Uterus (tissue), 4 donors: ENCODE data around the gene NAE1. TPM values are rescaled to one million over a fixed set of nuclear protein-coding genes. Genes with fewer than 3 reads are reported as not detected.

ENCODE experiments used
- DNase-seq, 2 donors: peaks; one replicate each; pipeline ENCODE4 v3.0.0-alpha.2; 2019 to 2020
- H3K27ac ChIP-seq, 2 donors: fragments of 200-600 bp; sonication (generic); 1 replicate in 1 of 2; 2 replicates in 1 of 2; pipeline ENCODE4 v1.5.1; 2016 to 2018
- H3K27me3 ChIP-seq, 2 donors: fragments of 200-600 bp; sonication (generic); one replicate each; pipeline ENCODE4 v1.5.1; 2018 to 2019; ENCODE audit warnings: control low read depth in 1 of 2
- H3K36me3 ChIP-seq, 2 donors: fragments of 200-600 bp; sonication (generic); one replicate each; pipeline ENCODE4 v1.5.1; 2019; ENCODE audit warnings: control low read depth in 1 of 2
- H3K4me1 ChIP-seq, 2 donors: fragments of 200-600 bp; sonication (generic); one replicate each; pipeline ENCODE4 v1.5.1; 2018 to 2019; ENCODE audit warnings: control low read depth in 1 of 2
- H3K4me3 ChIP-seq, 2 donors: fragments of 200-600 bp; sonication (generic); 1 replicate in 1 of 2; 2 replicates in 1 of 2; pipeline ENCODE4 v1.5.1; 2018 to 2019; ENCODE audit warnings: mild to moderate bottlenecking in 1 of 2
- H3K9me3 ChIP-seq, 2 donors: fragments of 200-600 bp; sonication (generic); one replicate each; pipeline ENCODE4 v1.5.1; 2019; ENCODE audit warnings: control low read depth in 1 of 2
- POLR2A ChIP-seq, 2 donors: fragments of 450-650 bp; IDR thresholded peaks; one replicate each; pipeline ENCODE4 v1.6.1; 2016; ENCODE audit warnings: antibody characterized with exemption in 2 of 2, mild to moderate bottlenecking in 1 of 2, moderate library complexity in 1 of 2
- intact Hi-C: fragments of 100-400 bp; cut with DNase I; formaldehyde crosslinking; loops from one replicate; pipeline ENCODE4 v1.15.1; 2023; ENCODE audit warnings: low total_unique reads
- total RNA-seq, 4 donors: library from RNA; depleted of rRNA in 3 of 4; stranded (reverse); fragments of >200 nt in 3 of 4; gene quantifications; one replicate each; pipeline versions ENCODE4 v1.1.0 to v1.2.4, GENCODE V29; 2014 to 2023
- TF ChIP-seq, protein P1 (sequence below), 4 experiments: fragments of 200-600 bp in 2 of 4; fragments of 450-650 bp in 2 of 4; sonication (generic) in 2 of 4; IDR thresholded peaks; one replicate each; pipeline ENCODE4 v1.5.1; 2016 to 2019; ENCODE audit warnings: antibody characterized with exemption in 4 of 4, mild to moderate bottlenecking in 2 of 4, moderate library complexity in 1 of 4
- donor health status: DM: yes; HTN: yes; CAD: no.

NAE1 gene
- total RNA-seq, 4 donors from 2014 or later = 32.6 to 83.5 (median 59.8) TPM

DNA sequence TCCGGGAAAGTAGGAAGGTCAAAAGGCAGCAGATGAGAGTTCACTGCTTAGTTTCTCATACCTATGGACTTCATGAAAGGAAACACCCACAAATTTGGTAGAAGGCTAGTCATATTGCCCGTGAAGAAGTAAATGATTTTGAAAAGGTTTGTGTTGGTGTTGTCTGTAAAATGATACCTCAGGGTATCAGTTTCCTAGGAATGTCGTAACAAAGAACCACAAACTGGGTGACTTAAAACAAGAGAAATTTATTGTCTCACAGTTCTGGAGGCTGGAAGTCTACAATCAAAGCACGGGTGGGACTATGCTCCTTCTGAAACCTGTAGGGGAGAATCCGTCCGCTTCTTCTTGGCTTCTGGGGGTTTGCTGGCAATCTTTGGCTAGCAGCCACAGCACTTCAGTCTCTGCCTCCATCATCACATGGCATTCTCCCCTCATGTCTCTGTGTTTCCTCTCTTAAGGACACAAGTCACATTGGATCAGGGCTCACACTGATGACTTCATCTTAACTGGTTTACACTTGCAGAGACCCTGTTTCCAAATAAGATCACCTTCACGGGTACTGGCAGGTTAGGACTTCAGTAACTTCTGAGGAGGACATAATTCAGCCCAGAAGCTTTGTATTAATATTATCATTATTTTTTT lies 2.0 kb upstream of the NAE1 start:
- Histone ChIP-seq H3K4me1 (peaks cover 0 to 11% of the 10 kb centered on the region in 2 donors), H3K27me3 (no peaks in the 10 kb centered on the region), H3K4me3 (no peak overlapping the region), H3K36me3 (no peaks in the 10 kb centered on the region), H3K9me3 (no peaks in the 10 kb centered on the region), H3K27ac (no peak overlapping the region)
- intact Hi-C loops = no loop called here
- TF ChIP-seq, protein P1, sequence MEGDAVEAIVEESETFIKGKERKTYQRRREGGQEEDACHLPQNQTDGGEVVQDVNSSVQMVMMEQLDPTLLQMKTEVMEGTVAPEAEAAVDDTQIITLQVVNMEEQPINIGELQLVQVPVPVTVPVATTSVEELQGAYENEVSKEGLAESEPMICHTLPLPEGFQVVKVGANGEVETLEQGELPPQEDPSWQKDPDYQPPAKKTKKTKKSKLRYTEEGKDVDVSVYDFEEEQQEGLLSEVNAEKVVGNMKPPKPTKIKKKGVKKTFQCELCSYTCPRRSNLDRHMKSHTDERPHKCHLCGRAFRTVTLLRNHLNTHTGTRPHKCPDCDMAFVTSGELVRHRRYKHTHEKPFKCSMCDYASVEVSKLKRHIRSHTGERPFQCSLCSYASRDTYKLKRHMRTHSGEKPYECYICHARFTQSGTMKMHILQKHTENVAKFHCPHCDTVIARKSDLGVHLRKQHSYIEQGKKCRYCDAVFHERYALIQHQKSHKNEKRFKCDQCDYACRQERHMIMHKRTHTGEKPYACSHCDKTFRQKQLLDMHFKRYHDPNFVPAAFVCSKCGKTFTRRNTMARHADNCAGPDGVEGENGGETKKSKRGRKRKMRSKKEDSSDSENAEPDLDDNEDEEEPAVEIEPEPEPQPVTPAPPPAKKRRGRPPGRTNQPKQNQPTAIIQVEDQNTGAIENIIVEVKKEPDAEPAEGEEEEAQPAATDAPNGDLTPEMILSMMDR (IDR thresholded peaks at IDR 0.05) = no peak
- no peak for TF ChIP-seq POLR2A (IDR thresholded peaks at IDR 0.05)
- DNase-seq = no peak

DNA sequence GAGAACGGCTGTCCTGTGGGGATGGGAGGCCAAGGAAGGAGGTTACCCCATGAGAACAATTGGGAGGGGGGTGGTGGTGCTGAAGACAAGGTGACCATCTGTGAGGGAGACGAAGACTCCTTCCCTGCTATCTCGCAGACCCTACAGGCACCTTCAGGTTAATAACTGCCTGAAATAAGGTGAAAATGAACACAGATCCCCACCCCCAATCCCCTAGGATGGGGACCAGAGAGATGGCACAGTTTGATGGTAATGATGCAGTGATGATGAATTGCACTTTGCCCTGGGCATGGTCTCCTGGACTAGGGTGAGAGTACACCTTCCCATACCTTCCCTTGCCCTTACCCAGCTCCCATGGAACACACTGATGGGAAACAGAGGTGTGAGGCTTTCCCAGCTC lies 1.4 kb upstream of the NAE1 start:
- H3K27me3 ChIP-seq = no peaks in the 10 kb centered on the region
- no peak for TF ChIP-seq POLR2A (IDR thresholded peaks at IDR 0.05)
- TF ChIP-seq, protein P1 (IDR thresholded peaks at IDR 0.05) = no peak
- peaks cover 0 to 11% of the 10 kb centered on the region in 2 donors for H3K4me1 ChIP-seq
- H3K9me3 ChIP-seq = no peaks in the 10 kb centered on the region
- no peak for DNase-seq
- H3K36me3 ChIP-seq = no peaks in the 10 kb centered on the region
- no peak overlapping the region for H3K4me3 ChIP-seq
- H3K27ac ChIP-seq = no peak overlapping the region
- intact Hi-C loops = no loop called here

DNA sequence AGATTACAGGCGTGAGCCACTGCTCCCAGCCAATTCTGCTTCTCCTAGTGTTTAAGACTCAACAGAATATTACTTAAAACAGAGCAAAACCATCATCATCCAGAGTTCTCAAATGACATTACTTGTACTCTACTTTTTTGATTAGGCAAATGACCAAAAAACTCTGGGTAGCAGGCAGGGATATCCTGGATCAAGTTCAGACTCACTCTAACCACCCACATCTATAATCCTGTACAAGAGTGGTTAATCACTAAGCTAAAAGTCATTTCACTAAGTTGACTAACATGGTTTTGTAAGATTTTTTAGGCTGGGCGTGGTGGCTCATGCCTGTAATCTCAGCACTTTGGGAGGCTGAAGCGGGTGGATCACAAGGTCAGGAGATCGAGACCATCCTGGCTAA lies 6.8 kb downstream of the NAE1 start:
- DNase-seq = no peak
- Histone ChIP-seq H3K4me3 (no peak overlapping the region), H3K4me1 (peaks cover 0 to 2% of the 10 kb centered on the region in 2 donors), H3K27me3 (no peaks in the 10 kb centered on the region), H3K27ac (no peak overlapping the region), H3K9me3 (no peaks in the 10 kb centered on the region), H3K36me3 (no peaks in the 10 kb centered on the region)
- intact Hi-C loops = no loop called here
- no peak for TF ChIP-seq POLR2A (IDR thresholded peaks at IDR 0.05)
- TF ChIP-seq, protein P1 (IDR thresholded peaks at IDR 0.05) = no peak

DNA sequence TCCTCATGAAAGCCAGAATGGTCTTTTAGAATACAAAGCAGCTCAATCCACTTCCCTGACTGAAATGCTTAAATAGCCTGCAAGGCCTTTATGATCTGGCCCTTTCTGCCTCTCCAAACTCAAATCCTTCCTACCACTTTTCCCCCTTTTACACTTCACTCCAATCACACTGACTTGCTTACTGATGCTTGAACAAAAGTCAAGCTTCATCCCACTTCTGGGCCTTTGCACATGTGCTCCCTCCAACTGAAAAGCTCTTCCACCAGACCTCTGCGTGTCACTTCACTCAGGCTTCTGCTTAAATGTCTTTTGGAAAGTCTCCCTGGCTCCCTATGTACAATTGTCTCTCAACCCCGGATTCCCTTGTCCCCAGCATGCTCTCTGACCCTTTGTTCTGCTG lies 16.0 kb downstream of the NAE1 start:
- Histone ChIP-seq H3K4me3 (no peak overlapping the region), H3K4me1 (no peaks in the 10 kb centered on the region), H3K36me3 (no peaks in the 10 kb centered on the region), H3K9me3 (no peaks in the 10 kb centered on the region), H3K27me3 (no peaks in the 10 kb centered on the region), H3K27ac (no peak overlapping the region)
- no peak for DNase-seq
- intact Hi-C loops = no loop called here
- TF ChIP-seq, protein P1 (IDR thresholded peaks at IDR 0.05) = no peak
- TF ChIP-seq POLR2A (IDR thresholded peaks at IDR 0.05) = no peak

DNA sequence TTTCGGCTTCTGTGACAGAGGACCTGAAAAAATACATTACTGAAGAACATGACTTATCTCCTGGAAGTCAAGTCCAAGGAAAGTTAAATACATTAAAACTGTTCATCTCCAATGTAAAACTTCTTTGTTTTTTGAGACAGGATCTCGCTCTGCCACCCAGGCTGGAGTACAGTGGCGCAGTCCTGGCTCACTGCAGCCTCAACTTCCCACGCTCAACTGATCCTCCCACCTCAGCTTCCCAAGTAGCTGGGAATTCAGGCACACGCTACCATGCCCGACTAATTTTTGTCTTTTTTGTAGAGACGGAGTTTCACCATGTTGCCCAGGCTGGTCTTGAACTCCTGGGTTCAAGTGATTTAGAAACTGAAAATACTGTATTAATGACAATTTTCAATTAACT lies 19.7 kb downstream of the NAE1 start:
- Histone ChIP-seq H3K4me1 (no peaks in the 10 kb centered on the region), H3K9me3 (no peaks in the 10 kb centered on the region), H3K4me3 (no peak overlapping the region), H3K27me3 (no peaks in the 10 kb centered on the region), H3K27ac (no peak overlapping the region), H3K36me3 (no peaks in the 10 kb centered on the region)
- TF ChIP-seq POLR2A (IDR thresholded peaks at IDR 0.05) = no peak
- TF ChIP-seq, protein P1 (IDR thresholded peaks at IDR 0.05) = no peak
- intact Hi-C loops = no loop called here
- no peak for DNase-seq
